ENCODE measurements around the gene GC. TPM values are rescaled to one million over a fixed set of nuclear protein-coding genes. Genes with fewer than 3 reads are reported as not detected.

Gene GC
- total RNA-seq, 1 donor from 2014 or later = not detected

Other genes with a start within 250 kb of the GC start
- gene NPFFR2, start 247.9 kb upstream of the GC start, total RNA-seq = not detected in 2 replicates